Lower leg skin (tissue), 4 donors: ENCODE data around the gene PCDHGA8. TPM values are rescaled to one million over a fixed set of nuclear protein-coding genes. Genes with fewer than 3 reads are reported as not detected.

Source experiments
- DNase-seq, 2 donors: peaks; one replicate each; pipeline ENCODE4 v3.0.0-alpha.2; 2019; ENCODE audit warnings: low spot score in 2 of 2
- H3K4me3 ChIP-seq: fragments of 200-600 bp; sonication (generic); 2 replicates; pipeline ENCODE4 v1.5.1; 2017; ENCODE audit warnings: mild to moderate bottlenecking, low read depth; ENCODE audit not compliant: poor library complexity, severe bottlenecking
- CTCF ChIP-seq, 3 donors: fragments of 450-650 bp; IDR thresholded peaks; one replicate each; pipeline ENCODE4 v1.5.1; 2016; ENCODE audit warnings: antibody characterized with exemption in 3 of 3, mild to moderate bottlenecking in 3 of 3, moderate library complexity in 2 of 3
- POLR2A ChIP-seq, 2 donors: fragments of 450-650 bp; IDR thresholded peaks; one replicate each; pipeline ENCODE4 v1.6.1; 2016 to 2017; ENCODE audit warnings: antibody characterized with exemption in 2 of 2, mild to moderate bottlenecking in 1 of 2, moderate library complexity in 1 of 2
- WGBS, 2 donors: methylation state at CpG; one replicate each; pipeline ENCODE4 v1.1.5; 2018; 5-methylcytosine and 5-hydroxymethylcytosine counted together
- intact Hi-C: fragments of 100-400 bp; cut with DNase I; formaldehyde crosslinking; loops from one replicate; pipeline ENCODE4 v1.15.0; 2023; ENCODE audit warnings: low total_unique reads
- total RNA-seq, 4 donors: library from RNA; depleted of rRNA; stranded (reverse); fragments of >200 nt; gene quantifications; one replicate each; pipeline ENCODE4 v1.1.0, GENCODE V29; 2016

PCDHGA8 gene
- total RNA-seq, 4 donors from 2014 or later = 0.97 to 2.2 (median 1.6) TPM

GRCh38 chr5:141419074-141419880 lies 26.8 kb downstream of the PCDHGA8 start:
- intact Hi-C loops = loop anchor here (10.0 kb wide), 1 partner anchor 136 kb away; no protein-coding TSS in a partner anchor
- 32 to 35% methylated on average over 48 to 62 of the region's 74 CpGs for WGBS, 2 donors
- TF ChIP-seq POLR2A (IDR thresholded peaks at IDR 0.05) (no peak), CTCF (IDR thresholded peaks at IDR 0.05) (no peak)
- no peak overlapping the region for H3K4me3 ChIP-seq
- DNase-seq = no peak

DNA sequence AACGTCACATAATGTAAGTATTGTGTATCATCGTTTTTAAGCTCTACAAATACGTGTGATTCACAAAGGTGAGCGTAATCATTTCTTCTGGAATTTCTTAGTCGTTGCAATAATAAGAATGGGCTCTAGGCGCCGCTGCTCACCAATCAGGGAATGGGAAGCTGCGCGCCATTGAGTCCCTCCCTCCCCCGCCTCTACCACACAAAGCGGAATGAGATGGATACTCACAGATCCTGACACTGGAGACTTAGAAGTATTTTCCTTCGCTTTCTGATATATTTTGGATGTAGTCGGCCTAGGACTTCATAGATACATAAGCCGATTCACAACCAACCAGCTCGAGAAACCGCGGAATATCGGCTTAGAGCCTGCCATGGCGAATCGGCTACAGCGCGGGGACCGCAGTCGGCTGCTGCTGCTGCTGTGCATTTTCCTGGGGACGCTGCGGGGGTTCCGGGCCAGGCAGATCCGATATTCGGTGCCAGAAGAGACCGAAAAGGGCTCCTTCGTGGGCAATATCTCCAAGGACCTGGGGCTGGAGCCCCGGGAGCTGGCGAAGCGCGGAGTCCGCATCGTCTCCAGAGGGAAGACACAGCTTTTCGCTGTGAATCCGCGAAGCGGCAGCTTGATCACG lies 28.5 kb downstream of the PCDHGA8 start, which contains the start of gene PCDHGA11:
Gene PCDHGA11 (plus strand): TSS at position 197 of the 634 bp plus-strand sequence. CDS start 177 bp downstream, at position 374.
- DNase-seq = no peak
- TF ChIP-seq CTCF (IDR thresholded peaks at IDR 0.05) (no peak), POLR2A (IDR thresholded peaks at IDR 0.05) (no peak)
- intact Hi-C loops = no loop called here
- H3K4me3 ChIP-seq = no peak within 1 kb of the TSS
- WGBS, 2 donors = 10 to 15% methylated on average over 35 to 40 of the region's 42 CpGs

DNA sequence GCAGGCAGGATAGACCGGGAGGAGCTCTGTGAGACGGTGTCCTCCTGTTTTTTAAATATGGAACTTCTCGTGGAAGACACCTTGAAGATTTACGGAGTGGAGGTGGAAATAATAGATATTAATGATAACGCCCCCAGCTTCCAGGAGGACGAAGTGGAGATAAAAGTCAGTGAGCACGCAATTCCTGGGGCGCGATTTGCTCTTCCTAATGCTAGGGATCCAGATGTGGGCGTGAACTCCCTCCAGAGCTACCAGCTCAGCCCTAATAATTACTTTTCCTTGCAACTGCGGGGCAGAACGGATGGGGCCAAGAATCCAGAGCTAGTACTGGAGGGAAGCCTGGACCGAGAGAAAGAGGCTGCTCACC lies 29.0 kb downstream of the PCDHGA8 start:
- H3K4me3 ChIP-seq = no peak overlapping the region
- no peak for DNase-seq
- WGBS, 2 donors = 12% methylated on average over 13 of the region's 13 CpGs
- TF ChIP-seq POLR2A (IDR thresholded peaks at IDR 0.05) (no peak), CTCF (IDR thresholded peaks at IDR 0.05) (no peak)
- intact Hi-C loops = no loop called here

DNA sequence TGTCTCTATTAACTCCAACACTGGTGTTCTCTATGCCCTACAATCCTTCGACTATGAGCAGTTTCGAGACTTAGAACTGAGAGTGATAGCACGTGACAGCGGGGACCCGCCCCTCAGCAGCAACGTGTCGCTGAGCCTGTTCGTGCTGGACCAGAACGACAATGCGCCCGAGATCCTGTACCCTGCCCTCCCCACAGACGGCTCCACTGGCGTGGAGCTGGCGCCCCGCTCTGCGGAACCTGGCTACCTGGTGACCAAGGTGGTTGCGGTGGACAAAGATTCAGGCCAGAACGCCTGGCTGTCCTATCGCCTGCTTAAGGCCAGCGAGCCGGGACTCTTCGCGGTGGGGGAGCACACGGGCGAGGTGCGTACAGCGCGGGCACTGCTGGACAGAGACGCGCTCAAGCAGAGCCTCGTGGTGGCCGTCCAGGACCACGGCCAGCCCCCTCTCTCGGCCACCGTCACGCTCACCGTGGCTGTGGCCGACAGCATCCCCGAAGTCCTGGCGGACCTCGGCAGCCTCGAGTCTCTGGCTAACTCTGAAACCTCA lies 30.4 kb downstream of the PCDHGA8 start:
- DNase-seq = no peak
- intact Hi-C loops = no loop called here
- 14 to 23% methylated on average over 6 to 26 of the region's 42 CpGs for WGBS, 2 donors
- TF ChIP-seq CTCF (IDR thresholded peaks at IDR 0.05) = no peak
- TF ChIP-seq POLR2A (IDR thresholded peaks at IDR 0.05) = no peak
- no peak overlapping the region for H3K4me3 ChIP-seq

DNA sequence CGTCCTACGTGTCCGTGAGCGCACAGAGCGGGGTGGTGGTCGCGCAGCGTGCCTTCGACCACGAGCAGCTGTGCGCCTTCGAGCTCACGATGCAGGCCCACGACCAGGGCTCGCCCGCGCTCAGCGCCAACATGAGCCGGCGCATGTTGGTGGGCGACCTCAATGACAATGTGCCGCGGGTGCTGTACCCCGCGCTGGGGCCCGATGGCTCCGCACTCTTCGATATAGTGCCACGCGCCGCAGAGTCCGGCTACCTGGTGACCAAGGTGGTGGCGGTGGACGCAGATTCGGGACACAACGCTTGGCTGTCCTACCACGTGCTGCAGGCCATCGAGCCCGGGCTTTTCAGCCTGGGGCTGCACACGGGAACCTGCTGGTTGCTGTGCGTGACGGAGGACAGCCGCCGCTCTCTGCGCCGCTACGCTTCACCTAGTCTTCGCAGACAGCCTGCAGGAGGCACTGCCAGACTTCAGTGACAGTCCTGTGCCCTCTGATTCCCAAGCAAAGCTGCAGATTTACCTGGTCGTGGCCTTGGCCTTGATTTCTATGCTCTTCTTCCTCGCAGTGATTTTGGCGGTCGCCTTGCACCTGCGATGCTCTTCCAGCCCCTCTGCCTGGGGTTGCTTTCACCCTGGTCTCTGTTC lies 35.5 kb downstream of the PCDHGA8 start:
- WGBS, 2 donors = 46 to 47% methylated on average over 44 to 53 of the region's 53 CpGs
- TF ChIP-seq CTCF (IDR thresholded peaks at IDR 0.05) (no peak), POLR2A (IDR thresholded peaks at IDR 0.05) (no peak)
- intact Hi-C loops = no loop called here
- H3K4me3 ChIP-seq = no peak overlapping the region
- DNase-seq = no peak
